ENCODE measurements around the gene PDLIM7. TPM values are rescaled to one million over a fixed set of nuclear protein-coding genes. Genes with fewer than 3 reads are reported as not detected.
A peak's percentile ranks its signal among the peaks of the same experiment; 100 is the strongest.

The PDLIM7 gene
- total RNA-seq, 1 donor from 2014 or later = 358 TPM

GRCh38 chr5:177440211-177440989, 57.0 kb downstream of the PDLIM7 start:
- Mint-ChIP-seq H3K27ac (ENCODE audit: unreplicated experiment) (no peak overlapping the region), H3K4me3 (ENCODE audit: unreplicated experiment) (no peak overlapping the region), H3K36me3 (ENCODE audit: unreplicated experiment) (peaks cover 17% of the 10 kb centered on the region), H3K27me3 (ENCODE audit: unreplicated experiment) (no peaks in the 10 kb centered on the region), H3K4me1 (ENCODE audit: unreplicated experiment) (no peaks in the 10 kb centered on the region), H3K9me3 (ENCODE audit: unreplicated experiment) (no peaks in the 10 kb centered on the region)
- DNase-seq (ENCODE audit: extremely low spot score, unreplicated experiment) = no peak
- TF ChIP-seq CTCF (IDR thresholded peaks at IDR 0.05) = no peak

GRCh38 chr5:177439518-177440053, 57.8 kb downstream of the PDLIM7 start:
- H3K27ac Mint-ChIP-seq (ENCODE audit: unreplicated experiment) = no peak overlapping the region
- H3K27me3 Mint-ChIP-seq (ENCODE audit: unreplicated experiment) = no peaks in the 10 kb centered on the region
- no peak for TF ChIP-seq CTCF (IDR thresholded peaks at IDR 0.05)
- DNase-seq (ENCODE audit: extremely low spot score, unreplicated experiment) = no peak
- H3K36me3 Mint-ChIP-seq (ENCODE audit: unreplicated experiment) = peaks cover 20% of the 10 kb centered on the region
- no peaks in the 10 kb centered on the region for H3K9me3 Mint-ChIP-seq (ENCODE audit: unreplicated experiment)
- H3K4me3 Mint-ChIP-seq (ENCODE audit: unreplicated experiment) = no peak overlapping the region
- H3K4me1 Mint-ChIP-seq (ENCODE audit: unreplicated experiment) = no peaks in the 10 kb centered on the region

GRCh38 chr5:177438468-177438867, 58.9 kb downstream of the PDLIM7 start:
- no peaks in the 10 kb centered on the region for H3K4me1 Mint-ChIP-seq (ENCODE audit: unreplicated experiment)
- DNase-seq (ENCODE audit: extremely low spot score, unreplicated experiment) = no peak
- peak overlapping the region; percentile 14 for H3K27ac Mint-ChIP-seq (ENCODE audit: unreplicated experiment)
- H3K27me3 Mint-ChIP-seq (ENCODE audit: unreplicated experiment) = no peaks in the 10 kb centered on the region
- no peak overlapping the region for H3K4me3 Mint-ChIP-seq (ENCODE audit: unreplicated experiment)
- H3K9me3 Mint-ChIP-seq (ENCODE audit: unreplicated experiment) = no peaks in the 10 kb centered on the region
- TF ChIP-seq CTCF (IDR thresholded peaks at IDR 0.05) = no peak
- peaks cover 22% of the 10 kb centered on the region for H3K36me3 Mint-ChIP-seq (ENCODE audit: unreplicated experiment)

- DNase-seq (ENCODE audit: extremely low spot score, unreplicated experiment) = no peak
- H3K27me3 Mint-ChIP-seq (ENCODE audit: unreplicated experiment) = no peaks in the 10 kb centered on the region
- no peak for TF ChIP-seq CTCF (IDR thresholded peaks at IDR 0.05)
- H3K36me3 Mint-ChIP-seq (ENCODE audit: unreplicated experiment) = peaks cover 28% of the 10 kb centered on the region
- H3K27ac Mint-ChIP-seq (ENCODE audit: unreplicated experiment) = no peak overlapping the region
- no peak overlapping the region for H3K4me3 Mint-ChIP-seq (ENCODE audit: unreplicated experiment)
- H3K4me1 Mint-ChIP-seq (ENCODE audit: unreplicated experiment) = no peaks in the 10 kb centered on the region
- H3K9me3 Mint-ChIP-seq (ENCODE audit: unreplicated experiment) = no peaks in the 10 kb centered on the region
These were observed 59.8 kb downstream of the PDLIM7 start for GRCh38 chr5:177437623-177438022.

- Mint-ChIP-seq H3K27ac (ENCODE audit: unreplicated experiment) (no peak overlapping the region), H3K9me3 (ENCODE audit: unreplicated experiment) (no peaks in the 10 kb centered on the region), H3K4me3 (ENCODE audit: unreplicated experiment) (no peak overlapping the region), H3K36me3 (ENCODE audit: unreplicated experiment) (peaks cover 25% of the 10 kb centered on the region), H3K4me1 (ENCODE audit: unreplicated experiment) (no peaks in the 10 kb centered on the region), H3K27me3 (ENCODE audit: unreplicated experiment) (no peaks in the 10 kb centered on the region)
- TF ChIP-seq CTCF (IDR thresholded peaks at IDR 0.05) = no peak
- no peak for DNase-seq (ENCODE audit: extremely low spot score, unreplicated experiment)
These were observed 61.4 kb downstream of the PDLIM7 start for GRCh38 chr5:177435847-177436536.
